Peyer's patch (tissue), 4 donors: ENCODE data around the gene GALNT1. TPM values are rescaled to one million over a fixed set of nuclear protein-coding genes. Genes with fewer than 3 reads are reported as not detected.

Source experiments
- DNase-seq, 3 donors: peaks; one replicate each; pipeline ENCODE4 v3.0.0-alpha.2; 2017 to 2019
- H3K27ac ChIP-seq, 4 donors: fragments of 200-600 bp; sonication (generic); one replicate each; pipeline ENCODE4 v1.5.1; 2016 to 2019
- H3K27me3 ChIP-seq, 2 donors: fragments of 200-600 bp; sonication (generic); one replicate each; pipeline ENCODE4 v1.5.1; 2019
- H3K36me3 ChIP-seq, 3 donors: fragments of 200-600 bp; sonication (generic); one replicate each; pipeline ENCODE4 v1.5.1; 2016 to 2019
- H3K4me1 ChIP-seq, 4 donors: fragments of 200-600 bp; sonication (generic); one replicate each; pipeline ENCODE4 v1.5.1; 2016 to 2019
- H3K4me3 ChIP-seq, 4 donors: fragments of 200-600 bp; sonication (generic); 1 replicate in 3 of 4; 2 replicates in 1 of 4; pipeline ENCODE4 v1.5.1; 2016 to 2019; ENCODE audit warnings: mild to moderate bottlenecking in 1 of 4
- H3K9me3 ChIP-seq, 4 donors: fragments of 200-600 bp; sonication (generic); one replicate each; pipeline ENCODE4 v1.5.1; 2016 to 2019; ENCODE audit warnings: mild to moderate bottlenecking in 1 of 4
- CTCF ChIP-seq, 6 experiments: fragments of 450-650 bp in 4 of 6; fragments of 200-600 bp in 2 of 6; sonication (generic) in 1 of 6; IDR thresholded peaks; one replicate each; pipeline ENCODE4 v1.5.1; 2017 to 2019; ENCODE audit warnings: antibody characterized with exemption in 6 of 6, mild to moderate bottlenecking in 3 of 6, moderate library complexity in 1 of 6
- POLR2A ChIP-seq, 2 donors: fragments of 450-650 bp; IDR thresholded peaks; one replicate each; pipeline ENCODE4 v1.5.1; 2017; ENCODE audit warnings: antibody characterized with exemption in 2 of 2, mild to moderate bottlenecking in 2 of 2, moderate library complexity in 2 of 2
- total RNA-seq, 4 donors: library from RNA; depleted of rRNA; stranded (reverse); fragments of >200 nt; gene quantifications; one replicate each; pipeline ENCODE4 v1.1.0, GENCODE V29; 2016

GALNT1 gene
- 10 to 100 TPM; 30.5 to 87.6 (median 70.7) TPM for total RNA-seq

- Histone ChIP-seq H3K4me1 (peaks cover 0 to 33% (median 4%) of the 10 kb centered on the region in 4 donors), H3K4me3 (peak within 1 kb of the TSS; percentile 74 to 95 (median 88)), H3K9me3 (no peaks in the 10 kb centered on the region), H3K27ac (peak within 1 kb of the TSS; percentile 88 to 97 (median 95)), H3K36me3 (no peaks in the 10 kb centered on the region), H3K27me3 (no peaks in the 10 kb centered on the region)
- TF ChIP-seq POLR2A (IDR thresholded peaks at IDR 0.05) = no peak
- TF ChIP-seq CTCF (IDR thresholded peaks at IDR 0.05) = no peak
- no peak for DNase-seq
Observed at GRCh38 chr18:35581546-35581897, at the start of gene GALNT1. TSS of gene GALNT1 (plus strand) at chr18:35581740. CDS start at chr18:35654663, 72,923 bp downstream.

- Histone ChIP-seq H3K27me3 (no peaks in the 10 kb centered on the region), H3K9me3 (no peaks in the 10 kb centered on the region), H3K27ac (no peak overlapping the region), H3K4me1 (no peaks in the 10 kb centered on the region), H3K36me3 (no peaks in the 10 kb centered on the region), H3K4me3 (no peak overlapping the region)
- TF ChIP-seq POLR2A (IDR thresholded peaks at IDR 0.05) (no peak), CTCF (IDR thresholded peaks at IDR 0.05) (no peak)
- DNase-seq = no peak
Observed at GRCh38 chr18:35533916-35534405, 47.6 kb upstream of the GALNT1 start.

- no peak for DNase-seq
- Histone ChIP-seq H3K36me3 (no peaks in the 10 kb centered on the region), H3K4me3 (no peak overlapping the region), H3K27ac (no peak overlapping the region), H3K9me3 (no peaks in the 10 kb centered on the region), H3K27me3 (no peaks in the 10 kb centered on the region), H3K4me1 (no peaks in the 10 kb centered on the region)
- TF ChIP-seq CTCF (IDR thresholded peaks at IDR 0.05) (no peak), POLR2A (IDR thresholded peaks at IDR 0.05) (no peak)
Observed at GRCh38 chr18:35535297-35535696, 46.2 kb upstream of the GALNT1 start.

GRCh38 chr18:35542356-35542755, 39.2 kb upstream of the GALNT1 start:
- DNase-seq = no peak
- no peak overlapping the region for H3K4me3 ChIP-seq
- H3K36me3 ChIP-seq = no peaks in the 10 kb centered on the region
- no peak overlapping the region for H3K27ac ChIP-seq
- H3K4me1 ChIP-seq = no peaks in the 10 kb centered on the region
- no peak for TF ChIP-seq CTCF (IDR thresholded peaks at IDR 0.05)
- no peak for TF ChIP-seq POLR2A (IDR thresholded peaks at IDR 0.05)
- H3K9me3 ChIP-seq = no peaks in the 10 kb centered on the region
- H3K27me3 ChIP-seq = no peaks in the 10 kb centered on the region

- no peaks in the 10 kb centered on the region for H3K36me3 ChIP-seq
- H3K9me3 ChIP-seq = no peaks in the 10 kb centered on the region
- no peak overlapping the region for H3K4me3 ChIP-seq
- H3K27ac ChIP-seq = no peak overlapping the region
- TF ChIP-seq CTCF (IDR thresholded peaks at IDR 0.05) (no peak), POLR2A (IDR thresholded peaks at IDR 0.05) (no peak)
- no peaks in the 10 kb centered on the region for H3K4me1 ChIP-seq
- H3K27me3 ChIP-seq = no peaks in the 10 kb centered on the region
- no peak for DNase-seq
Observed at GRCh38 chr18:35547008-35547605, 34.4 kb upstream of the GALNT1 start.
